ENCODE data around the gene CATSPERZ.

The CATSPERZ gene

GRCh38 chr11:64334764-64335735 is 34.9 kb downstream of the CATSPERZ start:
- 68 to 75% methylated on average over 10 to 12 of the region's 13 CpGs for WGBS, 2 experiments
- no peaks in the 10 kb centered on the region for H3K4me1 ChIP-seq (ENCODE audit: control insufficient read depth, insufficient read depth, low read length)
- no peaks in the 10 kb centered on the region for H3K27me3 ChIP-seq (ENCODE audit: control insufficient read depth, insufficient read depth, low read length, poor library complexity, severe bottlenecking)
- no peaks in the 10 kb centered on the region for H3K9me3 ChIP-seq (ENCODE audit: control insufficient read depth, low read length)
- H3K27ac ChIP-seq (ENCODE audit: insufficient read depth, low read depth, low read length, poor library complexity, severe bottlenecking), result no peak overlapping the region
- H3K36me3 ChIP-seq (ENCODE audit: control insufficient read depth, insufficient read depth, low read length), result no peaks in the 10 kb centered on the region
- H3K4me3 ChIP-seq (ENCODE audit: insufficient read depth, low read depth, low read length), result no peak overlapping the region

GRCh38 chr11:64337538-64338249 is 37.5 kb downstream of the CATSPERZ start:
- Histone ChIP-seq H3K36me3 (ENCODE audit: control insufficient read depth, insufficient read depth, low read length) (no peaks in the 10 kb centered on the region), H3K9me3 (ENCODE audit: control insufficient read depth, low read length) (no peaks in the 10 kb centered on the region), H3K27me3 (ENCODE audit: control insufficient read depth, insufficient read depth, low read length, poor library complexity, severe bottlenecking) (peaks cover 8% of the 10 kb centered on the region), H3K4me3 (ENCODE audit: insufficient read depth, low read depth, low read length) (no peak overlapping the region), H3K27ac (ENCODE audit: insufficient read depth, low read depth, low read length, poor library complexity, severe bottlenecking) (no peak overlapping the region), H3K4me1 (ENCODE audit: control insufficient read depth, insufficient read depth, low read length) (peaks cover 10% of the 10 kb centered on the region)
- WGBS, 2 experiments, result 89 to 90% methylated on average over 7 of the region's 8 CpGs

GRCh38 chr11:64338716-64339115 is 38.6 kb downstream of the CATSPERZ start:
- no peak overlapping the region for H3K4me3 ChIP-seq (ENCODE audit: insufficient read depth, low read depth, low read length)
- H3K27me3 ChIP-seq (ENCODE audit: control insufficient read depth, insufficient read depth, low read length, poor library complexity, severe bottlenecking), result peaks cover 8% of the 10 kb centered on the region
- peaks cover 13% of the 10 kb centered on the region for H3K4me1 ChIP-seq (ENCODE audit: control insufficient read depth, insufficient read depth, low read length)
- H3K27ac ChIP-seq (ENCODE audit: insufficient read depth, low read depth, low read length, poor library complexity, severe bottlenecking), result no peak overlapping the region
- 90 to 93% methylated on average over 8 of the region's 8 CpGs for WGBS, 2 experiments
- H3K36me3 ChIP-seq (ENCODE audit: control insufficient read depth, insufficient read depth, low read length), result no peaks in the 10 kb centered on the region
- no peaks in the 10 kb centered on the region for H3K9me3 ChIP-seq (ENCODE audit: control insufficient read depth, low read length)

- 87 to 96% methylated on average over 4 of the region's 4 CpGs for WGBS, 2 experiments
- Histone ChIP-seq H3K36me3 (ENCODE audit: control insufficient read depth, insufficient read depth, low read length) (no peaks in the 10 kb centered on the region), H3K9me3 (ENCODE audit: control insufficient read depth, low read length) (no peaks in the 10 kb centered on the region), H3K4me3 (ENCODE audit: insufficient read depth, low read depth, low read length) (no peak overlapping the region), H3K27me3 (ENCODE audit: control insufficient read depth, insufficient read depth, low read length, poor library complexity, severe bottlenecking) (peaks cover 8% of the 10 kb centered on the region), H3K4me1 (ENCODE audit: control insufficient read depth, insufficient read depth, low read length) (peaks cover 13% of the 10 kb centered on the region), H3K27ac (ENCODE audit: insufficient read depth, low read depth, low read length, poor library complexity, severe bottlenecking) (no peak overlapping the region)
Measured at GRCh38 chr11:64339286-64339685, 39.1 kb downstream of the CATSPERZ start.

- WGBS, 2 experiments, result 88 to 91% methylated on average over 16 of the region's 16 CpGs
- Histone ChIP-seq H3K27ac (ENCODE audit: insufficient read depth, low read depth, low read length, poor library complexity, severe bottlenecking) (no peak within 1 kb of the TSS), H3K4me3 (ENCODE audit: insufficient read depth, low read depth, low read length) (peak within 1 kb of the TSS; percentile 32), H3K36me3 (ENCODE audit: control insufficient read depth, insufficient read depth, low read length) (no peaks in the 10 kb centered on the region), H3K4me1 (ENCODE audit: control insufficient read depth, insufficient read depth, low read length) (peaks cover 13% of the 10 kb centered on the region), H3K27me3 (ENCODE audit: control insufficient read depth, insufficient read depth, low read length, poor library complexity, severe bottlenecking) (peaks cover 8% of the 10 kb centered on the region), H3K9me3 (ENCODE audit: control insufficient read depth, low read length) (no peaks in the 10 kb centered on the region)
Measured at GRCh38 chr11:64339754-64340408, 39.7 kb downstream of the CATSPERZ start, which contains the start of gene CCDC88B. Gene CCDC88B, plus strand, starts transcription at chr11:64340204. Its CDS starts 63 bp downstream, at chr11:64340267.

- H3K27ac ChIP-seq (ENCODE audit: insufficient read depth, low read depth, low read length, poor library complexity, severe bottlenecking), result no peak overlapping the region
- H3K9me3 ChIP-seq (ENCODE audit: control insufficient read depth, low read length), result no peaks in the 10 kb centered on the region
- H3K36me3 ChIP-seq (ENCODE audit: control insufficient read depth, insufficient read depth, low read length), result no peaks in the 10 kb centered on the region
- peak overlapping the region; percentile 32 for H3K4me3 ChIP-seq (ENCODE audit: insufficient read depth, low read depth, low read length)
- WGBS, 2 experiments, result 50 to 60% methylated on average over 33 of the region's 33 CpGs
- H3K27me3 ChIP-seq (ENCODE audit: control insufficient read depth, insufficient read depth, low read length, poor library complexity, severe bottlenecking), result peaks cover 8% of the 10 kb centered on the region
- H3K4me1 ChIP-seq (ENCODE audit: control insufficient read depth, insufficient read depth, low read length), result peaks cover 13% of the 10 kb centered on the region
Measured at GRCh38 chr11:64340671-64341335, 40.6 kb downstream of the CATSPERZ start.

GRCh38 chr11:64341429-64341828 is 41.3 kb downstream of the CATSPERZ start:
- Histone ChIP-seq H3K9me3 (ENCODE audit: control insufficient read depth, low read length) (no peaks in the 10 kb centered on the region), H3K27me3 (ENCODE audit: control insufficient read depth, insufficient read depth, low read length, poor library complexity, severe bottlenecking) (peaks cover 8% of the 10 kb centered on the region), H3K36me3 (ENCODE audit: control insufficient read depth, insufficient read depth, low read length) (no peaks in the 10 kb centered on the region), H3K4me3 (ENCODE audit: insufficient read depth, low read depth, low read length) (no peak overlapping the region), H3K27ac (ENCODE audit: insufficient read depth, low read depth, low read length, poor library complexity, severe bottlenecking) (no peak overlapping the region), H3K4me1 (ENCODE audit: control insufficient read depth, insufficient read depth, low read length) (peaks cover 13% of the 10 kb centered on the region)
- WGBS, 2 experiments, result 92 to 94% methylated on average over 21 of the region's 21 CpGs

GRCh38 chr11:64341851-64342791 is 42.0 kb downstream of the CATSPERZ start:
- H3K27ac ChIP-seq (ENCODE audit: insufficient read depth, low read depth, low read length, poor library complexity, severe bottlenecking), result peak overlapping the region; percentile 65
- H3K4me1 ChIP-seq (ENCODE audit: control insufficient read depth, insufficient read depth, low read length), result peaks cover 13% of the 10 kb centered on the region
- H3K4me3 ChIP-seq (ENCODE audit: insufficient read depth, low read depth, low read length), result peak overlapping the region; percentile 31
- WGBS, 2 experiments, result 23 to 25% methylated on average over 55 of the region's 55 CpGs
- H3K27me3 ChIP-seq (ENCODE audit: control insufficient read depth, insufficient read depth, low read length, poor library complexity, severe bottlenecking), result peaks cover 8% of the 10 kb centered on the region
- H3K36me3 ChIP-seq (ENCODE audit: control insufficient read depth, insufficient read depth, low read length), result no peaks in the 10 kb centered on the region
- H3K9me3 ChIP-seq (ENCODE audit: control insufficient read depth, low read length), result no peaks in the 10 kb centered on the region
